H9 (cell line): ENCODE data around the gene ACVR1. TPM values are rescaled to one million over a fixed set of nuclear protein-coding genes. Genes with fewer than 3 reads are reported as not detected.

Source experiments
- DNase-seq: peaks from one replicate; pipeline ENCODE4 v3.0.0-alpha.2; 2017
- H2AFZ ChIP-seq: one replicate; pipeline ENCODE4 v1.6.1; 2013; ENCODE audit warnings: mild to moderate bottlenecking, low read length, control low read depth, moderate library complexity
- H2AK5ac ChIP-seq: 2 replicates; pipeline ENCODE4 v1.6.1; 2013; ENCODE audit warnings: low read length, control low read depth, mixed read lengths; ENCODE audit not compliant: insufficient read length
- H2BK120ac ChIP-seq: one replicate; pipeline ENCODE4 v1.6.1; 2013; ENCODE audit warnings: low read depth, mild to moderate bottlenecking, low read length, control low read depth, inconsistent platforms; ENCODE audit not compliant: poor library complexity, severe bottlenecking
- H2BK12ac ChIP-seq: 2 replicates; pipeline ENCODE4 v1.6.1; 2013; ENCODE audit warnings: low read length, control low read depth, mixed read lengths, low read depth; ENCODE audit not compliant: insufficient read length
- H2BK15ac ChIP-seq: 2 replicates; pipeline ENCODE4 v1.6.1; 2013; ENCODE audit warnings: low read depth, low read length, control low read depth
- H2BK20ac ChIP-seq: one replicate; pipeline ENCODE4 v1.6.1; 2013; ENCODE audit warnings: low read depth, mild to moderate bottlenecking, low read length, control low read depth, inconsistent platforms; ENCODE audit not compliant: poor library complexity, severe bottlenecking
- H2BK5ac ChIP-seq: 2 replicates; pipeline ENCODE4 v1.6.1; 2013; ENCODE audit warnings: low read length, control low read depth, mixed read lengths; ENCODE audit not compliant: insufficient read length
- H3K14ac ChIP-seq: 2 replicates; pipeline ENCODE4 v1.6.1; 2013; ENCODE audit warnings: low read length, control low read depth; ENCODE audit not compliant: insufficient read depth
- H3K18ac ChIP-seq: 2 replicates; pipeline ENCODE4 v1.6.1; 2013; ENCODE audit warnings: low read depth, mild to moderate bottlenecking, mixed read lengths, low read length, control low read depth; ENCODE audit not compliant: insufficient read length
- H3K23ac ChIP-seq: 2 replicates; pipeline ENCODE4 v1.6.1; 2013; ENCODE audit warnings: low read length, control low read depth, mixed read lengths, low read depth; ENCODE audit not compliant: insufficient read length
- H3K23me2 ChIP-seq: 2 replicates; pipeline ENCODE4 v1.6.1; 2013; ENCODE audit warnings: low read depth, mild to moderate bottlenecking, mixed read lengths, low read length, control low read depth; ENCODE audit not compliant: insufficient read length, poor library complexity, severe bottlenecking
- H3K27ac ChIP-seq: 2 replicates; pipeline ENCODE4 v1.5.1; 2013; ENCODE audit warnings: low read length, control low read depth, mixed read lengths, low read depth; ENCODE audit not compliant: insufficient read length
- H3K27me3 ChIP-seq: 2 replicates; pipeline ENCODE4 v1.6.1; 2013; ENCODE audit warnings: low read length, control low read depth, inconsistent platforms; ENCODE audit not compliant: insufficient read depth
- H3K4ac ChIP-seq: 2 replicates; pipeline ENCODE4 v1.6.1; 2013; ENCODE audit warnings: low read depth, mild to moderate bottlenecking, control low read depth, inconsistent platforms, low read length, moderate library complexity
- H3K4me1 ChIP-seq: 2 replicates; pipeline ENCODE4 v1.6.1; 2013; ENCODE audit warnings: low read length, control low read depth, inconsistent platforms; ENCODE audit not compliant: insufficient read depth
- H3K4me2 ChIP-seq: 2 replicates; pipeline ENCODE4 v1.6.1; 2013; ENCODE audit warnings: low read length, control low read depth, mixed read lengths; ENCODE audit not compliant: insufficient read length, insufficient read depth
- H3K56ac ChIP-seq: 2 replicates; pipeline ENCODE4 v1.6.1; 2013; ENCODE audit warnings: low read depth, mild to moderate bottlenecking, mixed read lengths, low read length, control low read depth; ENCODE audit not compliant: insufficient read length
- H3K79me1 ChIP-seq: 2 replicates; pipeline ENCODE4 v1.6.1; 2013; ENCODE audit warnings: low read depth, mild to moderate bottlenecking, moderate library complexity, low read length, control low read depth, inconsistent platforms; ENCODE audit not compliant: insufficient read depth, poor library complexity, severe bottlenecking
- H3K79me2 ChIP-seq: 2 replicates; pipeline ENCODE4 v1.6.1; 2013; ENCODE audit warnings: low read length, control low read depth, inconsistent platforms; ENCODE audit not compliant: insufficient read depth
- H3K9ac ChIP-seq: 2 replicates; pipeline ENCODE4 v1.6.1; 2013; ENCODE audit warnings: low read length, control low read depth, mixed read lengths; ENCODE audit not compliant: insufficient read length; ENCODE audit errors: extremely low read depth
- H3K9me3 ChIP-seq: one replicate; pipeline ENCODE4 v1.6.1; 2013; ENCODE audit warnings: low read depth, low read length, inconsistent platforms; ENCODE audit not compliant: control insufficient read depth
- H3T11ph ChIP-seq: one replicate; pipeline ENCODE4 v1.6.1; 2013; ENCODE audit warnings: mild to moderate bottlenecking, low read length, control low read depth, inconsistent platforms
- H4K20me1 ChIP-seq: one replicate; pipeline ENCODE4 v1.6.1; 2013; ENCODE audit not compliant: control insufficient read depth, insufficient read length, insufficient read depth
- H4K5ac ChIP-seq: 2 replicates; pipeline ENCODE4 v1.6.1; 2013; ENCODE audit warnings: low read depth, mild to moderate bottlenecking, mixed read lengths, low read length, control low read depth; ENCODE audit not compliant: insufficient read length
- H4K8ac ChIP-seq: replicated peaks from 2 replicates; pipeline ENCODE4 v1.6.1; 2013; ENCODE audit warnings: low read length, control low read depth, mixed read lengths, low read depth; ENCODE audit not compliant: insufficient read length
- H4K91ac ChIP-seq: 2 replicates; pipeline ENCODE4 v1.6.1; 2013; ENCODE audit warnings: low read depth, mild to moderate bottlenecking, moderate library complexity, mixed read lengths, low read length, control low read depth; ENCODE audit not compliant: insufficient read length
- H3K27ac Mint-ChIP-seq, 3 experiments: 2 replicates in 2 of 3; 3 replicates in 1 of 3; pipeline ENCODE4 v1.8.0; 2020 to 2021; ENCODE audit warnings: mixed read lengths in 3 of 3, mild to moderate bottlenecking in 1 of 3, moderate library complexity in 1 of 3
- H3K27me3 Mint-ChIP-seq: 2 replicates; pipeline ENCODE4 v1.8.0; 2021; ENCODE audit warnings: low read depth, mild to moderate bottlenecking, moderate library complexity, mixed read lengths
- H3K36me3 Mint-ChIP-seq, 3 experiments: 2 replicates in 2 of 3; 3 replicates in 1 of 3; pipeline ENCODE4 v1.8.0; 2020 to 2021; ENCODE audit warnings: low read depth in 3 of 3, mixed read lengths in 3 of 3; ENCODE audit not compliant: insufficient read depth in 1 of 3
- H3K4me1 Mint-ChIP-seq, 2 experiments: 2 replicates each; pipeline ENCODE4 v1.8.0; 2020; ENCODE audit warnings: mixed read lengths in 2 of 2
- H3K4me3 Mint-ChIP-seq, 2 experiments: 2 replicates in 1 of 2; 3 replicates in 1 of 2; pipeline ENCODE4 v1.8.0; 2020 to 2021; ENCODE audit warnings: mild to moderate bottlenecking in 2 of 2, mixed read lengths in 2 of 2, moderate library complexity in 1 of 2
- H3K9me3 Mint-ChIP-seq, 2 experiments: 2 replicates in 1 of 2; 3 replicates in 1 of 2; pipeline ENCODE4 v1.8.0; 2020; ENCODE audit warnings: mild to moderate bottlenecking in 2 of 2, mixed read lengths in 2 of 2, moderate library complexity in 1 of 2
- CTCF ChIP-seq: fragments of 200-600 bp; sonication (generic); conservative IDR thresholded peaks from 3 replicates; pipeline ENCODE4 v1.8.0; 2021; ENCODE audit warnings: antibody characterized with exemption, mild to moderate bottlenecking
- WGBS: extraction: QIAGEN DNeasy Blood & Tissue Kit; methylation state at CpG from one replicate; pipeline ENCODE4 v1.1.7; 2013; ENCODE audit warnings: missing lambda C conversion rate, low lambda C conversion rate, mixed read lengths; ENCODE audit not compliant: insufficient read length; ENCODE audit errors: extremely low coverage; 5-methylcytosine and 5-hydroxymethylcytosine counted together
- total RNA-seq: library from RNA; stranded (reverse); gene quantifications from 2 replicates; pipeline ENCODE4 v1.2.1, GENCODE V29; 2021

Gene ACVR1
- total RNA-seq, 1 experiment from 2014 or later: 21.2 TPM

- Histone ChIP-seq H4K91ac (no peak overlapping the region), H3K4me2 (no peak overlapping the region), H3K9ac (no peak overlapping the region), H3K56ac (no peak overlapping the region), H3K27me3 (no peaks in the 10 kb centered on the region), H3K23ac (no peak overlapping the region), H2AFZ (no peak overlapping the region), H3K23me2 (no peaks in the 10 kb centered on the region), H3K9me3 (no peaks in the 10 kb centered on the region), H3K18ac (no peak overlapping the region), H2BK20ac (no peak overlapping the region), H2BK15ac (no peak overlapping the region), H3T11ph (no peak overlapping the region), H4K8ac (no peak overlapping the region), H3K27ac (no peak overlapping the region), H2BK5ac (no peak overlapping the region), H3K14ac (no peak overlapping the region), H2AK5ac (no peak overlapping the region), H3K79me2 (peaks cover 2% of the 10 kb centered on the region; the same call in 1 of the 2 replicates), H3K4ac (no peak overlapping the region), H4K5ac (no peak overlapping the region), H4K20me1 (no peaks in the 10 kb centered on the region), H3K79me1 (no peaks in the 10 kb centered on the region), H3K4me1 (peaks cover 8% of the 10 kb centered on the region; the same call in 1 of the 2 replicates), H2BK12ac (no peak overlapping the region), H2BK120ac (no peak overlapping the region)
- no peak for TF ChIP-seq CTCF
- DNase-seq: no peak
- Mint-ChIP-seq H3K36me3 (no peaks in the 10 kb centered on the region), H3K4me1 (peaks cover 39 to 44% of the 10 kb centered on the region in 2 experiments), H3K27ac (no peak overlapping the region; a peak in 2 of 7 replicates), H3K9me3 (no peaks in the 10 kb centered on the region), H3K27me3 (no peaks in the 10 kb centered on the region), H3K4me3 (no peak overlapping the region)
- no CpG with 5 or more reads among the region's 2 CpGs for WGBS
Observed at GRCh38 chr2:157864857-157865430, 11.2 kb downstream of the ACVR1 start.
